DMS79 (cell line): ENCODE measurements around the gene STX4.
"Not testable (repeated sequence)": the region's sequence is repeated elsewhere in the genome, so short reads cannot be mapped to it uniquely, and the experiment has no call there.

ENCODE experiments used
- DNase-seq: peaks from one replicate; lab custom pipeline; 2025; lab: John Stamatoyannopoulos, UW

Gene STX4

GRCh38 chr16:30998852-30999761 is 34.3 kb upstream of the STX4 start:
- DNase-seq: no peak

- DNase-seq: no peak
Measured at GRCh38 chr16:31000671-31001382, 32.5 kb upstream of the STX4 start.

- DNase-seq: no peak
Measured at GRCh38 chr16:31001507-31002249, 31.7 kb upstream of the STX4 start.

GRCh38 chr16:31002250-31002700 is 31.1 kb upstream of the STX4 start:
- DNase-seq: no peak

GRCh38 chr16:31002862-31003341 is 30.5 kb upstream of the STX4 start:
- no peak for DNase-seq

- no peak for DNase-seq
Measured at GRCh38 chr16:31003744-31004143, 29.6 kb upstream of the STX4 start.

GRCh38 chr16:31004658-31005057 is 28.7 kb upstream of the STX4 start:
- no peak for DNase-seq

- DNase-seq: no peak
Measured at GRCh38 chr16:31005350-31006085, 27.8 kb upstream of the STX4 start.

- DNase-seq: no peak
Measured at GRCh38 chr16:31006086-31006385, 27.3 kb upstream of the STX4 start.

GRCh38 chr16:31006589-31006988 is 26.8 kb upstream of the STX4 start:
- no peak for DNase-seq

GRCh38 chr16:31007684-31008083 is 25.7 kb upstream of the STX4 start:
- DNase-seq: no peak

- no peak for DNase-seq
Measured at GRCh38 chr16:31008149-31008548, 25.2 kb upstream of the STX4 start.

GRCh38 chr16:31008551-31008950 is 24.8 kb upstream of the STX4 start:
- no peak for DNase-seq

GRCh38 chr16:31009120-31009519 is 24.2 kb upstream of the STX4 start:
- DNase-seq: no peak

- no peak for DNase-seq
Measured at GRCh38 chr16:31009894-31010584, 23.3 kb upstream of the STX4 start.

- peak; percentile 32 for DNase-seq
Measured at GRCh38 chr16:31010585-31011325, 22.6 kb upstream of the STX4 start, which contains the start of gene STX1B. TSS of gene STX1B (minus strand) at chr16:31010638. CDS start at chr16:31010396, 242 bp downstream.

GRCh38 chr16:31011815-31012214 is 21.5 kb upstream of the STX4 start:
- DNase-seq: not testable (repeated sequence)

GRCh38 chr16:31013292-31013691 is 20.1 kb upstream of the STX4 start:
- not testable (repeated sequence) for DNase-seq

GRCh38 chr16:31016018-31016417 is 17.3 kb upstream of the STX4 start:
- DNase-seq: no peak

GRCh38 chr16:31017756-31018155 is 15.6 kb upstream of the STX4 start:
- DNase-seq: not testable (repeated sequence)
